HepG2 (cell line): Measurements from ENCODE around the gene PLP1. TPM values are rescaled to one million over a fixed set of nuclear protein-coding genes. Genes with fewer than 3 reads are reported as not detected.

Experiments used
- HDAC6 ChIP-seq: fragments of 200-600 bp; sonication (generic); IDR thresholded peaks from 2 replicates; pipeline ENCODE4 v1.7.0; 2017; ENCODE audit warnings: mild to moderate bottlenecking, antibody characterized with exemption, low read length, low read depth
- PTBP1 ChIP-seq: fragments of 200-400 bp; formaldehyde crosslinking; IDR thresholded peaks from 2 replicates; pipeline ENCODE4 v1.6.1; 2018; ENCODE audit warnings: low read length, low read depth; ENCODE audit not compliant: poor library complexity, severe bottlenecking
- ZNF354B ChIP-seq: sonication (generic); formaldehyde crosslinking; IDR thresholded peaks from 2 replicates; pipeline ENCODE4 v1.8.0; 2022; ENCODE audit warnings: mild to moderate bottlenecking, missing genetic modification reagents
- ZNF550 ChIP-seq: sonication (generic); formaldehyde crosslinking; IDR thresholded peaks from 2 replicates; pipeline ENCODE4 v1.4.0; 2020; ENCODE audit warnings: mild to moderate bottlenecking, missing genetic modification reagents, borderline replicate concordance
- ZNF569 ChIP-seq: sonication (generic); formaldehyde crosslinking; IDR thresholded peaks from 2 replicates; pipeline ENCODE4 v1.5.0; 2020; ENCODE audit warnings: mild to moderate bottlenecking, missing genetic modification reagents, moderate library complexity, borderline replicate concordance
- ZNF737 ChIP-seq: sonication (generic); formaldehyde crosslinking; IDR thresholded peaks from 2 replicates; pipeline ENCODE4 v1.5.0; 2020; ENCODE audit warnings: missing genetic modification reagents, mild to moderate bottlenecking, borderline replicate concordance
- polyA plus RNA-seq, 8 experiments: library from polyadenylated mRNA; depleted of rRNA in 3 of 8; stranded (reverse) in 7 of 8; unstranded in 1 of 8; fragments of >200 nt; fragmentation: Illumina TruSeq in 4 of 8; extraction: Trizol in 4 of 8; gene quantifications; 2 replicates each; pipeline versions ENCODE4 v1.2.1 to v1.2.3, GENCODE V29; 2011 to 2016; ENCODE audit warnings: low read depth in 4 of 8, missing spikeins in 1 of 8, mixed read lengths in 1 of 8; ENCODE audit not compliant: insufficient read depth in 1 of 8
- total RNA-seq, 5 experiments: library from RNA; depleted of rRNA; stranded (reverse); fragments of >200 nt; fragmentation: Illumina TruSeq; extraction: Trizol; gene quantifications; 2 replicates each; pipeline ENCODE4 v1.2.3, GENCODE V29; 2016; ENCODE audit warnings: low read depth in 1 of 5
- TF ChIP-seq, protein P1 (sequence below): sonication (generic); formaldehyde crosslinking; IDR thresholded peaks from 2 replicates; pipeline ENCODE4 v1.5.1; 2020; ENCODE audit warnings: mild to moderate bottlenecking, missing genetic modification reagents, borderline replicate concordance
- TF ChIP-seq, protein P2 (sequence below): sonication (generic); formaldehyde crosslinking; IDR thresholded peaks from 2 replicates; pipeline ENCODE4 v1.8.1; 2023; ENCODE audit warnings: mild to moderate bottlenecking, missing genetic modification reagents

Gene PLP1
- total and polyA plus RNA-seq, 2 of the 13 experiments (the other 11 are each of a cell fraction or from before 2014, with no cell fraction given): 0.15 to 0.27 TPM

DNA sequence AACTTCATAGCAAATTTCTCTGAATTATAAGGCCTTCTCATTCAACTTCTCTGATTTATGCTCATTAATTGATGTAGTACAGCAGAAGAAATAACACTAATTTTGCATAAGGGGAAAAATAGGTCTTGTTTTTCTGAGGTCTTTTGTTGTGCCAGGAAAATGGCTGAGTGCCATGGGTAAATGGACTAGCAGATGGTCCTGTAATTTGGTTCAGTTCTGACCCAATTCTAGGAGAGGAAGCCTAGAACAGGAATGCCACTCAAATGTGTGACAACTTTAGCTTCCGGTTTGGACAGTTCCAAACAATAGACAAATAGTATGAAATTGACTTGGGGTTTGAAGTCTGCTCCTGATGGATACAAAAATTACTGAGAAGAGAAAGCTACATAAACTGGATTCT, 49.2 kb downstream of the PLP1 start (continued):
- TF ChIP-seq, protein P1, sequence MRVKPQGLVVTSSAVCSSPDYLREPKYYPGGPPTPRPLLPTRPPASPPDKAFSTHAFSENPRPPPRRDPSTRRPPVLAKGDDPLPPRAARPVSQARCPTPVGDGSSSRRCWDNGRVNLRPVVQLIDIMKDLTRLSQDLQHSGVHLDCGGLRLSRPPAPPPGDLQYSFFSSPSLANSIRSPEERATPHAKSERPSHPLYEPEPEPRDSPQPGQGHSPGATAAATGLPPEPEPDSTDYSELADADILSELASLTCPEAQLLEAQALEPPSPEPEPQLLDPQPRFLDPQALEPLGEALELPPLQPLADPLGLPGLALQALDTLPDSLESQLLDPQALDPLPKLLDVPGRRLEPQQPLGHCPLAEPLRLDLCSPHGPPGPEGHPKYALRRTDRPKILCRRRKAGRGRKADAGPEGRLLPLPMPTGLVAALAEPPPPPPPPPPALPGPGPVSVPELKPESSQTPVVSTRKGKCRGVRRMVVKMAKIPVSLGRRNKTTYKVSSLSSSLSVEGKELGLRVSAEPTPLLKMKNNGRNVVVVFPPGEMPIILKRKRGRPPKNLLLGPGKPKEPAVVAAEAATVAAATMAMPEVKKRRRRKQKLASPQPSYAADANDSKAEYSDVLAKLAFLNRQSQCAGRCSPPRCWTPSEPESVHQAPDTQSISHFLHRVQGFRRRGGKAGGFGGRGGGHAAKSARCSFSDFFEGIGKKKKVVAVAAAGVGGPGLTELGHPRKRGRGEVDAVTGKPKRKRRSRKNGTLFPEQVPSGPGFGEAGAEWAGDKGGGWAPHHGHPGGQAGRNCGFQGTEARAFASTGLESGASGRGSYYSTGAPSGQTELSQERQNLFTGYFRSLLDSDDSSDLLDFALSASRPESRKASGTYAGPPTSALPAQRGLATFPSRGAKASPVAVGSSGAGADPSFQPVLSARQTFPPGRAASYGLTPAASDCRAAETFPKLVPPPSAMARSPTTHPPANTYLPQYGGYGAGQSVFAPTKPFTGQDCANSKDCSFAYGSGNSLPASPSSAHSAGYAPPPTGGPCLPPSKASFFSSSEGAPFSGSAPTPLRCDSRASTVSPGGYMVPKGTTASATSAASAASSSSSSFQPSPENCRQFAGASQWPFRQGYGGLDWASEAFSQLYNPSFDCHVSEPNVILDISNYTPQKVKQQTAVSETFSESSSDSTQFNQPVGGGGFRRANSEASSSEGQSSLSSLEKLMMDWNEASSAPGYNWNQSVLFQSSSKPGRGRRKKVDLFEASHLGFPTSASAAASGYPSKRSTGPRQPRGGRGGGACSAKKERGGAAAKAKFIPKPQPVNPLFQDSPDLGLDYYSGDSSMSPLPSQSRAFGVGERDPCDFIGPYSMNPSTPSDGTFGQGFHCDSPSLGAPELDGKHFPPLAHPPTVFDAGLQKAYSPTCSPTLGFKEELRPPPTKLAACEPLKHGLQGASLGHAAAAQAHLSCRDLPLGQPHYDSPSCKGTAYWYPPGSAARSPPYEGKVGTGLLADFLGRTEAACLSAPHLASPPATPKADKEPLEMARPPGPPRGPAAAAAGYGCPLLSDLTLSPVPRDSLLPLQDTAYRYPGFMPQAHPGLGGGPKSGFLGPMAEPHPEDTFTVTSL (CRISPR knock-in tag): no peak
- TF ChIP-seq PTBP1 (no peak), ZNF737 (CRISPR knock-in tag) (no peak), ZNF569 (no peak), HDAC6 (no peak), ZNF550 (CRISPR knock-in tag) (no peak), ZNF354B (CRISPR knock-in tag) (no peak)
- TF ChIP-seq, protein P2, sequence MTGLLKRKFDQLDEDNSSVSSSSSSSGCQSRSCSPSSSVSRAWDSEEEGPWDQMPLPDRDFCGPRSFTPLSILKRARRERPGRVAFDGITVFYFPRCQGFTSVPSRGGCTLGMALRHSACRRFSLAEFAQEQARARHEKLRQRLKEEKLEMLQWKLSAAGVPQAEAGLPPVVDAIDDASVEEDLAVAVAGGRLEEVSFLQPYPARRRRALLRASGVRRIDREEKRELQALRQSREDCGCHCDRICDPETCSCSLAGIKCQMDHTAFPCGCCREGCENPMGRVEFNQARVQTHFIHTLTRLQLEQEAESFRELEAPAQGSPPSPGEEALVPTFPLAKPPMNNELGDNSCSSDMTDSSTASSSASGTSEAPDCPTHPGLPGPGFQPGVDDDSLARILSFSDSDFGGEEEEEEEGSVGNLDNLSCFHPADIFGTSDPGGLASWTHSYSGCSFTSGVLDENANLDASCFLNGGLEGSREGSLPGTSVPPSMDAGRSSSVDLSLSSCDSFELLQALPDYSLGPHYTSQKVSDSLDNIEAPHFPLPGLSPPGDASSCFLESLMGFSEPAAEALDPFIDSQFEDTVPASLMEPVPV (CRISPR knock-in tag): no peak
